GM19463 (cell line): ENCODE measurements around the gene LLGL1.
A peak's percentile ranks its signal among the peaks of the same experiment; 100 is the strongest.
"Not testable (repeated sequence)": the region's sequence is repeated elsewhere in the genome, so short reads cannot be mapped to it uniquely, and the experiment has no call there.

Experiments used
- ATAC-seq: cut with Tn5 transposase; IDR thresholded peaks from one replicate; pipeline ENCODE4 v1.9.1; 2021; ENCODE audit warnings: mild to moderate bottlenecking, moderate library complexity; ENCODE audit not compliant: unreplicated experiment

LLGL1 gene

GRCh38 chr17:18194394-18194793, 31.0 kb upstream of the LLGL1 start:
- no peak for ATAC-seq

- ATAC-seq: no peak
Observed at GRCh38 chr17:18194804-18195203, 30.6 kb upstream of the LLGL1 start.

- no peak for ATAC-seq
Observed at GRCh38 chr17:18195246-18195645, 30.2 kb upstream of the LLGL1 start.

GRCh38 chr17:18197535-18198194, 27.8 kb upstream of the LLGL1 start:
- no peak for ATAC-seq

GRCh38 chr17:18198530-18198929, 26.9 kb upstream of the LLGL1 start:
- ATAC-seq: no peak

- no peak for ATAC-seq
Observed at GRCh38 chr17:18201108-18201507, 24.3 kb upstream of the LLGL1 start.

GRCh38 chr17:18203308-18203707, 22.1 kb upstream of the LLGL1 start:
- no peak for ATAC-seq

- no peak for ATAC-seq
Observed at GRCh38 chr17:18205861-18206260, 19.6 kb upstream of the LLGL1 start.

GRCh38 chr17:18206962-18207361, 18.5 kb upstream of the LLGL1 start:
- ATAC-seq: no peak

- no peak for ATAC-seq
Observed at GRCh38 chr17:18208092-18208491, 17.3 kb upstream of the LLGL1 start.

- ATAC-seq: no peak
Observed at GRCh38 chr17:18213666-18214270, 11.7 kb upstream of the LLGL1 start.

GRCh38 chr17:18216906-18217305, 8.5 kb upstream of the LLGL1 start:
- not testable (repeated sequence) for ATAC-seq

- ATAC-seq: no peak
Observed at GRCh38 chr17:18217412-18218015, 7.9 kb upstream of the LLGL1 start.

- no peak for ATAC-seq
Observed at GRCh38 chr17:18218756-18219415, 6.5 kb upstream of the LLGL1 start.

- ATAC-seq: no peak
Observed at GRCh38 chr17:18224053-18224386, 1.4 kb upstream of the LLGL1 start.

- ATAC-seq: no peak
Observed at GRCh38 chr17:18224387-18225120, 881 bp upstream of the LLGL1 start.

- peak; percentile 7 for ATAC-seq
Observed at GRCh38 chr17:18225642-18226283, 328 bp downstream of the LLGL1 start.

- ATAC-seq: no peak
Observed at GRCh38 chr17:18226284-18226945, 980 bp downstream of the LLGL1 start.

- no peak for ATAC-seq
Observed at GRCh38 chr17:18227635-18228034, 2.2 kb downstream of the LLGL1 start.

- no peak for ATAC-seq
Observed at GRCh38 chr17:18228176-18228682, 2.8 kb downstream of the LLGL1 start.
